HG03175 (cell line): ENCODE measurements around the gene MYO5B.

Experiments
- ATAC-seq: cut with Tn5 transposase; IDR thresholded peaks from one replicate; pipeline ENCODE4 v1.9.1; 2021; ENCODE audit warnings: mild to moderate bottlenecking, moderate library complexity; ENCODE audit not compliant: unreplicated experiment

Gene MYO5B

GRCh38 chr18:49976001-49976400, 218.9 kb downstream of the MYO5B start:
- no peak for ATAC-seq

DNA sequence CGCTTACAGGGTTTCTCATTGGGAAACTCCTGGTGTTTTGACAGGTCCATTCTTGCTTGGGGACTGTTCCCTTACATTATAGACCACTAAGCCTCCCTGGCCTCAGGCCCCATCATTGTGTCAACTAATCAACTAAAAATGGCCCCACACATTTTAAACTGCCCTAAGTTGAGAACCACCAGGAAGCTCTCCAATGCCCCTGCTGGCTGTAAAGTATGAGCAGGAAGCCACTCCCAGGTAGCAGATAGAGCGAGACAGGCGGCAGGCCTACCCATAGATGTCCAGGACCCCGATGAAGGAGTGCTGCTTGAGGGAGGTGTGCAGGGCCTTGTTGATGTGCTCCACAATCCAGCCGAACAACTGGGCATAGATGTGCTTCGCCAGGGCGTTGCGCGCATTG, 220.9 kb downstream of the MYO5B start:
- ATAC-seq: no peak

DNA sequence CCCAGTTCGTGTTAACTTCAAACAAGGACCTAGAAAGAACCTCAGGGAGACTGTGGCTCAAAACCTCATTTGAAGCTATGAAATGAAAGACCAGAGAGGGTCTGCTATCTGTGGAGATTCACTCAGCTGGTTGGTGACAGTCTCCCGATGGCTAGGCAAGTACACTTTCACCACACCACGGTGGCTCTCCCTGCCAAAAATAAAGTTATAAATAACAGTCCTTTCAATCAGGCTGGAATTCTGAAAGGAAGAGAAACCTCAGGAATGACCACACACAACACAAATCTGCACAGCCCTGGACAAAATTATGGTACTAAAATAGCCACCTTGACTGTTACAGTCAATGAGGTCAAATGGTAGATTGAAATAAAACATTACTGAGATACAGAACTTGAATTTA, 221.4 kb downstream of the MYO5B start:
- ATAC-seq: no peak

DNA sequence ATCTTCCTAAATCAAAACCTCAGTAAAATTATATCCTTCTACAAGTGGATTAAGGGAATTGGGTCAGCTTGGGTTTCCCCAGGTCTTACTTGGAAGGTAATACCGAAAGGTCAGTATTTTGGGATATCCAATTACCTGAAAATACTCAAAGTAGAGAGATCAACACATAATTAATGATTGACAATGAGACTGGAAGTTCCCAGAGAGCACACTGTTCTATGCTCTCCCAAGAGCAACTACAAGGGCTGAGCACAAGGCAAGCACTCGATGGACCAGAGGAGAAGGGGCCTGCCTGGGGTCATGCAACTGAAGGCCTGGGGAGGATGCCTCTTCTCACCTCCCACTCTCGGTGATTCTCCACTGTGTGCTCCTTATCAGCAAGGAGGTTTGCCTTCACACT, 222.4 kb downstream of the MYO5B start:
- ATAC-seq: no peak

DNA sequence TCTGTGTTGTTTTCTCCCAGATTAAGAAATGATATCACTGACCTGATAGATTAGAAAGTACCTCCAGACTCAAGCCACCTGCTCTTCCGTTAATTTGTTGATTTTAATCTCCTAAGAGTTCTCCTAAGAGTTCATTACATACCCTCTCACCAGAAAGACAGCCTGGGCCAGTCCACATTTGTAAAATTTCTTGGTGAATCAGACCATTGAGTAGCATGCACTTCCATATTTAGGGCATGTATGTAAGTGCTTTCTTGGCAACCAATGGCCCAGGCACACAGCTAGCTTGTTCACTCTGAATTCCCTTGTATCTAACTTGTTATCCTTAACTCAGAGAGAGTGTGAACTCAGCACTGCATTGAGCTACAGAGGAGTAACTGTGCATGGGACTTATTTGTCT, 223.5 kb downstream of the MYO5B start:
- no peak for ATAC-seq

DNA sequence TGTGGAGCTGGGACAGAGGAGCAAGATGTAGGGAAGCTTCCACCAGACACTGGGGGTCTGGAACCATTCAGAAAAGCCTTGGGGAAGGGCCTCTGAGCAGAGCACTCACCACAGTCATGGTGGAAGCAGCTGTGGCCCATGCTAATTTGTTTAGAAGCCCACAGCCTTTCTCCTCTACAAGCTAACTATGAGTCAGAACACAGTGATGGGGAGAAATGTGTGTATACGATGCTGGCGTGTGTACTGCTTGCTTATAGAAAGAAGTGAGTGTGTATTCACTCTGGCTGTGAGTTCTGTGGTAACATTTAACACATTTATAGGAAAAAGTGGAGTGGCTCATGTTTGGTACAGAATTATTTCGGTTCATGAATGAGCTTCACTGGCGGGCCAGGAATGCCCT, 224.6 kb downstream of the MYO5B start:
- peak; percentile 45 for ATAC-seq

DNA sequence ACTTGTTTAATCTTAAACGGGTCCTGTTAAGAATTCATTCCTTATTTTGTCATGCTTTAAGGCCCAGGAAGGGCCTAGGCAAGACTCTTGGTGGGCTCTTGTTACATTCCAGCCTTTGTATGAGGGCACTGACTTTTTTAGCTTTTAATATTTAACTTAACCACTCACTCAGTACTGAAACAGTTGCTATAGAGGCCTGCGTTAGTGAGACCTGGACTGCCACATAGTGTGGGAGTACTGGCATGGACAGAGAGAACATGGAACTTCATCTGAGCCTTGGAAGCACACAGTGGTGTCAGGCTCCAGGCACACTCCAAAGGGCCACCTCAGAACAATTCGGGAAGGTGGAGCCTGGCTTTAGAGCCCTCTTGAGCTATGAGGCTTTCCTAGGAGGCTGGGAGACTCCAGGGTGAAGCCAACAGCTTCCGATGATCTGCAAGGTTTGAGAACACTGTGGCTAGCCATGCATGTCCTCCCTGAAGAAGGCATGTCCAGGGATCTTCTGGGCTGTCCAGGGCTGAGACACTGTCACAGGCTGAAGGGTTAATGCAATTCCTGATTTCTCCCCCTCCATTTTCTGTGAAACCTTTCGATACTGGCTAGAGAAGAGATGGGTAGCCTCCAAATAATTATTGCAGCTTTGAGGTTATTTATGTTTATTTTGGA, 226.2 kb downstream of the MYO5B start:
- ATAC-seq: no peak

DNA sequence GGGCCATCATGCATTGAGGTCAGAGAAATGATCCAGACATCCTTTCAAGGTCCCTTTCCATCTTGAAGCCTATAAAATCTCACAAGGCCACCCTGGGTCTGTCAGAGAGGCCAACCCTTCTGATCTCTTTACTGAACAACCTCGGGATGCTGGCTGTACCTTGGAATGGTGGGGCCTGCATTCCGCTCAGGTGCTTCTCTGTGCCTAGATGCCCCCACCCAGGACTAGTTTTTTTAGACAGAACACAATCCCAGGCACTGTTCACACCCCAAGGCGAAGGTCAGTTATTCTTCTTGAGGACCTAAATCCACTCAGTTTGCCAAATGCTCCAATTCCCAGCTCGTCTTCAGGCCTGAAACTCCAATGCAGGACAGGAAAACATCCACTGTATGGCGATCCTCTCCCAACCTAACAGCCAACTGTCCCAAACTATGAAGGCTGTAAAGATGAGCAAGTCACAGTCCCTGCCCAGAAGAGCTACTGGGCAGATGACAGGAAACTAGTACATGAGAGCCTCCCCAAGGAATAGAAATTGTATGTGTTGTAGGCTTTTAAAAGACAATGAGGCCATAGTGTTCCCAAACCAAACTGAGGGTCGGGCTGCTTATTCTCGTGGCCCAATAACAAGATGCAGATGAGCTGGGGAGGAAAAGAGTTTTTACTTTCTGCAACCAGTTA, 227.2 kb downstream of the MYO5B start:
- ATAC-seq: no peak

DNA sequence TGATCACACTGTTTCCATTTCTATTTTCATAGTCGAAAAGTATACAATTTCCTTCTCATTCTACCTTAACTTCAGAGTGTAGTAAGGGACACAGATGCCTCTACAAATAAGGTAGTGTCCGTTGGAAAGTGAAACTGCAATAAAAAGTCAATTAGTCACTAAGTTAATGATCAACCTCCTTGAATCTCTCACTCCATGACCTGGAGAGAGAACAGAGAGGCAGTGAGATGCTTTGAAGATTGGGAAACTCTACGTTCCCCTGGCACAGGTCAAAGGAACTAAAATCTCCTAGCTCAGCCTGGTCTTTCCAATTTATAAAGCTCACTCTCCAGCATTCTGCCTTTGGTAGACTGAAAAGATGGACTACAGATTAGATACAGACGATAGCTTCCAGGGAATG, 227.8 kb downstream of the MYO5B start:
- peak; percentile 89 for ATAC-seq

DNA sequence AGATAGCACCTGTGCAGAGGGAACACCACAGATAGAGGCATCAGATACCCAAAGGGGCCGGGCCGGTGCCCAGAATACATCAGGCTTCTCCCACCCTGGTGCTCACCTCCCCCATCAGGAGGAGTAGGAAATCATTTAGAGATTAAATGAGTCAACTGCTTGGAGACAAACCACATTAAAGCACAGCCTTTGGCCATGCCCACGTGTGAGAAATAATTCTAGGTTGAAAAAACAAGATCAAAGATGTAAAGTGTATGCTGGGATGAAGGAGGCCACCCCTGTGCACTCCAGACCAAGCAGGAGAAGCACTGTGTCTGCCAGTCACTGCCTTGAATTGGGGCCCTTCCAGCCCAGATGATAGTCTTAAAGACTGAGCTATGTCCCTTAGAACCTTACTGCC, 228.9 kb downstream of the MYO5B start:
- no peak for ATAC-seq

DNA sequence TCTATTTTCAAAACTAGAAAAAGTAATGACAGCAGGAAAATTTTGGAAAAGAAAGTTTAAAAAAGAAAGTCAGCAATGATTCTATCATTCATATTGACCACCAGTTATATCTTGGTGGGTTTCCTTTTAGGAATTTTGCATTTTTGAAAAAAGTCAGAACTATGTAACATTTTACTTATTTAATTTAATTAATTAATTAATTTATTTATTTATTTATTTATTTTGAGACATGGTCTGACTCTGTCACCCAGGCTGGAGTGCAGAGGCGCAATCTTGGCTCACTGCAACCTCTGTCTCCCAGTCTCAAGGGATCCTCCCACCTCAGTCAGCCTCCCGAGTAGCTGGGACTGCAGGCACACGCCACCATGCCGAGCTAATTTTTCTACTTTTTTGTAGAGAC, 231.7 kb downstream of the MYO5B start:
- ATAC-seq: no peak

DNA sequence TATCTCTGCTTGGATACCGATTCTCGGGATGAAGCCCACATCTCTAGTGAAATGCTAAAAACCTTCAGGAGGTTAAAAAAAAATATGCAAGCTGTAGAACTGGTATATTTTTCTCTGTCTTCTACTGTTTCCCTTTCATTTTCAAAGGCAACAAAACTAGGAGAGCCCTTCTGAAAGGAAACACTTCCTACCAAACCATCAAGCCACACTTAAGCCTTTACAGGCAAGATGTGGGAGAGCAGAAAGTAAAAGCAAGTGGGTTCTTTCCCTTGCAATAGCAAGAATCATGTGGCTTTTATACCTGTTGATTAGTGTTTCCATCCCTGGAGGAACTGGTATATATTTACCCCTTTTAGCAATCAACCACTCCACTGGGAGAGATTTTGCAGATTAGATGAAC, 233.7 kb downstream of the MYO5B start:
- ATAC-seq: no peak

- no peak for ATAC-seq
Measured at GRCh38 chr18:49960376-49960775, 234.6 kb downstream of the MYO5B start.

DNA sequence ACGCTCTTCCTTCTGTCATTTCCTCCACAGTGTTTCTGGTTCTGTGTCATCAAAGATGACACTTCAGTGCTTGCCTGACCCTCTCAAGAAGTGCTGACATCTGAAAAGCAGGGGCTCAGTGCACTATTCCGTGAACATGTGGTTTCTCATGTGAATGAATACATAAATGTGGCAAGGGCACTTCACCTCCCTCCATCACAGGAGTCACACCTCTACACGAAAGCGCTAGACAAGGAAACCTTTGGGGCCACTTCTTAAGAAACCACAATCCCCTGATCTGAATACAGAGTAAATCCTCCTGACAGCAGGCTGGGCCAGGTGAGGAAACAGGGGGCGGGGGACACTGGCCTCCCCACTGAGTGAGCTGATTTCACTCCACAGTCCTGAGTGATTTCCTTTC, 235.8 kb downstream of the MYO5B start:
- peak; percentile 92 for ATAC-seq

DNA sequence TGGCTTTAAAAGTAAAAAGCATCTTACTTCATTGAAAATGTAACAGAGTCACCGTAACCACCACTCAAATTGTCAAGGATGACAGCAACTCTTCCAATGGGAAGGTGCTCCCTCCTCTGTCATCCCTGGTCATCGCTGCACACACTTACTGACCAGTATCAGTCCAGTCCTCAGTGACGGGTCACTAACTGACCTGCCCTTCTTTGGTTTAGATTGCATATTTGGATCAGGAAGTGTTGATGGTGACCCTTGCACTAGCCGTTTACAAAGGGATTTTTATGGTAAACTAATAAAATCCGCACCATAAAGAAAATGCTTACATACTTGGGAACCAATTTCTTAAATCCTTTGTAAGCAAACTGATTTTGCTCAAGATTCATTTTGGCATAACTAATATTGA, 239.7 kb downstream of the MYO5B start:
- no peak for ATAC-seq

DNA sequence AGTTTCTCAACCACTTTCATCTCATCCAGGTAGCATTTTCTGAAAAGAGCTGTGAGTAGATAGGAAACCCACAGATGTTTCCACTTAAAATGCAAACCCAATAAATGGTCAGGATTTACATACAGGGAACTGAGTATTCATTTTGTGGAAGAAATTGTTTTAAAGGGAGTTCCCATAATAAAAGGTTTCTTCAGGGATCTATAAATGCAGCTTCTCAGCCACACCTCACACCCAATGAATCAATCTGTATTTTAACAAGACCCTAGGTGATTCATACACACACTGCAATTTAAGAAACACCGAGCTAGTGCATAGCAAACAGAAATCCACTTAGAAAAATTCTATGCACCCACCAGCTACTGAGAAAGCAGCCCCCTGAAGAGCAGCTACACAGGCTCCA, 241.6 kb downstream of the MYO5B start:
- no peak for ATAC-seq

GRCh38 chr18:49949951-49950395, 245.0 kb downstream of the MYO5B start:
- ATAC-seq: peak; percentile 68

DNA sequence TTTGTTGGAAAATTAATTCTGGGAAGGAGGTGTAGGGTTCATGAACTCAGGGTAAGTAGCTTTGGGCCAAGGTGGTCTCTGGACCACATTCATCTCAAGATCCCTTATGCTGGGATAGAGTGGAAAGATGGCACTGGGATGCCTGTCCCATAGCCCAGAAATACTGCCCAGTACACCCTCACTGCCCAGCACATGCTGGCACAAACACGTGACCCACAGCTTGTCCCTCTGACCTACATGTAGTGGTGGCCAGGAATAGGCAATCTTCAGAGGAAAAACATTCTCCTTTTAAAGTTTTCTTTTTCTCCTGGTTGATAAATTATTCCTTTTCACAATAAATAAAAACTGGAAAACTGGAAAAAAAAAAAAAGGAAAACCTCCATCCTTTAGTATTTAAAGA, 246.0 kb downstream of the MYO5B start:
- ATAC-seq: no peak

- ATAC-seq: no peak
Measured at GRCh38 chr18:49944663-49945062, 250.3 kb downstream of the MYO5B start.

GRCh38 chr18:49936821-49937220, 258.1 kb downstream of the MYO5B start:
- no peak for ATAC-seq

GRCh38 chr18:49935215-49935614, 259.7 kb downstream of the MYO5B start:
- ATAC-seq: no peak

DNA sequence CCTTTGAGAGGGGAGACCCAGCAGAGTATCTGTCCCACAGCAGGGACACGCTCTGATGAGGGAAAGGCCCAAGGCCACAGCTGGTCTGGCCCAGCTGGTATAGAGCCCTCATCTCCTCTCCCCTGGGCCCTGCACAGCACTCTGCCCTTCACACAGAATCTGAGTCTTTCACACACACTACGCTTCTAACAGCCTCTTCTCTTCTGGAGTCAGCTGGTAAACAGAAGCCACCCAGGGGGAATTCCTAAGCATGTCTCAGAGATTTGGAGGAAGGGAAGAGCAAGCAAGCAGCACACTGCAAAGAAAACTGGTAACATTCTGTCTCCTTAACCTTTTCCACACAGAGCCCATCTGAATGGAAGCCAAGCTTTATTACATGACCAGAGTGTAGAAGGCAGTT, 260.5 kb downstream of the MYO5B start:
- no peak for ATAC-seq
